Common myeloid progenitor, CD34-positive (primary cell): ENCODE results near the gene L3MBTL2.

Source experiments
- CTCF ChIA-PET: fragments of 350-600 bp; sonication (Branson Sonifier 250); formaldehyde crosslinking; loops from one replicate; lab custom pipeline; 2021; ENCODE audit warnings: antibody characterized with exemption; lab: Charles Lee
- POLR2A ChIA-PET: fragments of 350-600 bp; sonication (Branson Sonifier 250); formaldehyde crosslinking; loops from one replicate; lab custom pipeline; 2021; ENCODE audit warnings: antibody characterized with exemption; lab: Charles Lee
- DNase-seq, 3 donors: peaks; one replicate each; pipeline versions ENCODE4 v3.0.0 to v3.0.0-alpha.2; 2013
- H3K27ac ChIP-seq, 2 experiments: 1 replicate in 1 of 2; 2 replicates in 1 of 2; pipeline ENCODE4 v1.7.0; 2013; ENCODE audit warnings: inconsistent platforms in 2 of 2, low read length in 2 of 2, mild to moderate bottlenecking in 2 of 2, low read depth in 1 of 2, moderate library complexity in 1 of 2; ENCODE audit not compliant: severe bottlenecking in 2 of 2, insufficient read depth in 1 of 2, poor library complexity in 1 of 2
- H3K27me3 ChIP-seq, 5 experiments: replicated peaks in 2 of 5; 1 replicate in 3 of 5; 2 replicates in 2 of 5; pipeline versions ENCODE4 v1.6.1 to v1.7.0; 2013; ENCODE audit warnings: low read length in 4 of 5, mild to moderate bottlenecking in 2 of 5, moderate library complexity in 2 of 5, inconsistent platforms in 1 of 5; ENCODE audit not compliant: insufficient read depth in 5 of 5, control insufficient read depth in 4 of 5
- H3K36me3 ChIP-seq, 4 experiments: 1 replicate in 2 of 4; 2 replicates in 2 of 4; pipeline versions ENCODE4 v1.6.1 to v1.7.0; 2013; ENCODE audit warnings: low read length in 3 of 4, control low read depth in 1 of 4, mild to moderate bottlenecking in 1 of 4; ENCODE audit not compliant: control insufficient read depth in 4 of 4, insufficient read depth in 4 of 4
- H3K4me1 ChIP-seq, 4 experiments: 1 replicate in 3 of 4; 2 replicates in 1 of 4; pipeline versions ENCODE4 v1.6.1 to v1.7.1; 2013; ENCODE audit warnings: low read length in 3 of 4, mild to moderate bottlenecking in 3 of 4, control low read depth in 1 of 4, inconsistent platforms in 1 of 4, moderate library complexity in 1 of 4; ENCODE audit not compliant: control insufficient read depth in 4 of 4, insufficient read depth in 4 of 4; ENCODE audit errors: control extremely low read depth in 1 of 4
- H3K4me3 ChIP-seq, 7 experiments: 1 replicate in 4 of 7; 2 replicates in 3 of 7; pipeline versions ENCODE4 v1.5.1 to v1.7.0; 2013; ENCODE audit warnings: mild to moderate bottlenecking in 7 of 7, low read length in 6 of 7, moderate library complexity in 6 of 7, inconsistent platforms in 2 of 7, low read depth in 2 of 7, control low read depth in 1 of 7; ENCODE audit not compliant: insufficient read depth in 4 of 7, control insufficient read depth in 1 of 7; ENCODE audit errors: extremely low read depth in 1 of 7
- H3K9me3 ChIP-seq, 5 experiments: 1 replicate in 4 of 5; 2 replicates in 1 of 5; pipeline versions ENCODE4 v1.6.1 to v1.7.1; 2013; ENCODE audit warnings: low read length in 4 of 5, mild to moderate bottlenecking in 2 of 5, inconsistent platforms in 1 of 5, low read depth in 1 of 5, moderate library complexity in 1 of 5; ENCODE audit not compliant: control insufficient read depth in 4 of 5, insufficient read depth in 2 of 5; ENCODE audit errors: control extremely low read depth in 1 of 5
- WGBS: methylation state at CpG from one replicate; pipeline ENCODE4 v1.1.5; 2013; ENCODE audit not compliant: insufficient coverage; 5-methylcytosine and 5-hydroxymethylcytosine counted together

L3MBTL2 gene

DNA sequence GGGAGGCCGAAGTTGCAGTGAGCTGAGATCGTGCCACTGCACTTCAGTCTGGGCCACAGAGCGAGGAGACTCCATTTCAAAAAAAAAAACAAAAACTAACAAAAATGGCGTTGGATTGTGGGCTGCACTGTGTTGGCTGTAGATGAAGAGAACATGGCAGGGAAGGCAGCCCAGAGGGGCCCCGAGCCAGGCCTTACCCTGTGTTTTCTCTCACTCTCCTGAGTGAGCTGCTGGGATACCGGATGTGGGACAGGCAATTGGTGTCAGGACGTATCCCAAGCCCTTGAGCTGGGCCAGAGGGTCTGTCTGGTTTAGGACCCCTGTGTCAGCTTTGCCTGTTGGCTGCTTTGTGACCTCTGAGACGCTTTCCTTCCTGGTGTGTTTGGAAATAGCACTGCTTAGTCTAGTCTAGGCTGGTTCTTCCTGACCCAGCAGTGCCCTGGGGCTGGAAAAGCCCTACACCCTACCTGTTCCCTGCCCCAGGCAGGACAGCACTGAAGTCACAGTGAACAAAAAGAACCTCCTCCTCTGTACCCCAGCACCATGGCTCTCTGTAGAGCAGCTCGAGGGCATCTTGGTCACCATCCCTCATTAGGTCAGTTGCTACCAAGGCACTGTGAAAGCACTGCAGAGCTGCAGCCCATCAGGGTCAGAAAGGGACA lies 17.9 kb downstream of the L3MBTL2 start:
- H3K27ac ChIP-seq, result no peak overlapping the region
- ChIA-PET CTCF (interaction anchor here (0.6 to 1.4 kb wide), 2 partner anchors 9 to 41 kb away, joined by 3 read pairs; no protein-coding TSS in a partner anchor), POLR2A (no interaction called here)
- no peaks in the 10 kb centered on the region for H3K27me3 ChIP-seq
- 96% methylated on average over 6 of the region's 9 CpGs for WGBS
- no peak for DNase-seq
- H3K9me3 ChIP-seq, result no peaks in the 10 kb centered on the region
- H3K4me3 ChIP-seq, result no peak overlapping the region
- peaks cover 16 to 71% (median 54%) of the 10 kb centered on the region in 4 experiments for H3K36me3 ChIP-seq
- peaks cover 0 to 5% (median 1%) of the 10 kb centered on the region in 4 experiments for H3K4me1 ChIP-seq

DNA sequence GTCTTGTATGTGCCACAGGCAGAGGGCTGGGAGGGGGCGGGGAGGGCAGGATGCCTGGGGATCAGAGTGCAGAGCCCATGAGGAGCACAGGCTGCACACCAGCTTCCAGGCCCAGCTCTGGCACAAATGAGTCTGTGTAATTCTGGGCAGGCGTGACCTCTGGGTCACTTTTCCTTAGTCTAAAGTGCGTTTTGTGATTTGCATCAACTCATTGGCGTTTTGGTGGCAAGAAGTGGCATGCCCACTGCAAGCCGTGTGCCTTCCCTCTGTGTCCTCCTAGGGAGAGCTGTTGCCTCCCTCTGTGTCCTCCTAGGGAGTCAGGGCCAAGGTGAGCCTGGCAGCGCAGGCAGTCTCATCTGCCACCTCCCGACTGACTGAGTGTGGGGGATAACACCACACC lies 18.4 kb downstream of the L3MBTL2 start:
- no peaks in the 10 kb centered on the region for H3K4me1 ChIP-seq
- ChIA-PET POLR2A (no interaction called here), CTCF (interaction anchor here (1.4 kb wide), 1 partner anchor 42 kb away, joined by 3 read pairs; no protein-coding TSS in a partner anchor)
- H3K27ac ChIP-seq, result no peak overlapping the region
- H3K9me3 ChIP-seq, result no peaks in the 10 kb centered on the region
- H3K4me3 ChIP-seq, result no peak overlapping the region
- no peak for DNase-seq
- H3K36me3 ChIP-seq, result peaks cover 16 to 74% (median 57%) of the 10 kb centered on the region in 4 experiments
- H3K27me3 ChIP-seq, result no peaks in the 10 kb centered on the region
- WGBS, result 98% methylated on average over 5 of the region's 7 CpGs

DNA sequence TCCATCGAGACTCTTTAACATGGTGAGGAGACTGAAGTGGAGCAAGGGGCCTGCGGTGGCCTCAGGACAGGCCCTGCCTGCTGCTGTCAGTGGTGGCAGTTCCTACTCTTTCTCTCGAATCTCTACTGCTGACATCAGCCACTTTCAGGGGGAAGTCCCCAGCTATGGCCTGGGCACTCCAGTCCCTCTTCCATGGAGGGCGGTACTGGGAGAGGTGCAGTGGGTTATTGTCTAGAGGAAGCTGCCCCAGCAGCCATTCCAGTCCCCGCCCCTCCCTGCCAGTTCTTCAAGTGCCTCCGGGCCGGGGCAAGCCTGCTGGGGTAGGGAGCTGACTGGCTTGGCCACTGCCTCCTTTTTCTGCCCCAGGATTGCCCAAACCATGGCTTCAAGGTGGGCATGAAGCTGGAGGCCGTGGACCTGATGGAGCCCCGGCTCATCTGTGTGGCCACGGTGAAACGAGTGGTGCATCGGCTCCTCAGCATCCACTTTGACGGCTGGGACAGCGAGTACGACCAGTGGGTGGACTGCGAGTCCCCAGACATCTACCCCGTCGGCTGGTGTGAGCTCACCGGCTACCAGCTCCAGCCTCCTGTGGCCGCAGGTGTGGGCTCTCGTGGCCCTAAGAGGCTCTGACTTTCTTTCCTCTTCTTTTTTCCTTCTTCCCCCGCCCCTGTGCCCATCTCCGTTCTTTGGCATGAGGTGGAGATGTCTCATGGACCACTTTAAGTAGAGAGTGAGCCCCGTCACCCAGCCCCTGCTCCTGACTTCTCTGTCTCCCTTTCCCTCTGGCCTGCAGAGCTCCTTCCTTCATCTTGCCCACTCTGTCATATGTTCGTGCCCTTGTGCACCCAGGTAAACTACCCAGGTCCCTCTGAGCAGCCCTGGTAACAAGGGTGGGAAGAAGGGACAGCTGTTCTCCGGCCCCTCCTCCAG lies 21.9 kb downstream of the L3MBTL2 start:
- peaks cover 0 to 24% (median 9%) of the 10 kb centered on the region in 4 experiments for H3K4me1 ChIP-seq
- CTCF ChIA-PET, result interaction anchor here (1.0 to 1.7 kb wide), 3 partner anchors 10 to 28 kb away, joined by 3 to 12 read pairs (median 4); no protein-coding TSS in a partner anchor
- POLR2A ChIA-PET, result interaction anchor here (0.5 kb wide), 1 partner anchor 320 kb away, joined by 3 read pairs; no protein-coding TSS in a partner anchor
- H3K4me3 ChIP-seq, result no peak overlapping the region
- 95% methylated on average over 18 of the region's 26 CpGs for WGBS
- H3K9me3 ChIP-seq, result no peaks in the 10 kb centered on the region
- H3K36me3 ChIP-seq, result peaks cover 12 to 77% (median 49%) of the 10 kb centered on the region in 4 experiments
- no peak for DNase-seq
- H3K27ac ChIP-seq, result peak overlapping the region in 1 of 2 experiments; percentile 25
- no peaks in the 10 kb centered on the region for H3K27me3 ChIP-seq

DNA sequence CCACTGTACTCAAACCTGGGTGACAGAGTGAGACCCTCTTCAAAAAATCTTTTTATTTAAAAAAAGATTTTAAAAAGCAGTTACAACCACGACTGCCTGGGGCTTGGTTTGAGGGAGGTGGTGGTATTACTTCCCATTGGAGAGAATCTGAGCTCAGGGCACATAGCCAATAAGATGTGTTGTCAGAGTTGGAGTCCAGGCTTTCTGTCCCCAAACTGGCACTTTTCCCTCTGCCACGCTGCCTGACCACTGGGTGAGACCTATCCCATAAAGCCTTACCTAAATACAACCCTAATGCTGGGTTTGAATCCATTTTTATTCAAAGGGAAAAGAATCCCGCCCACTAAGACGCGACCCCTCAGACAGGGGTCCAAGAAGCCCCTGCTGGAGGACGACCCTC lies 24.1 kb downstream of the L3MBTL2 start:
- 93% methylated on average over 5 of the region's 6 CpGs for WGBS
- ChIA-PET POLR2A (no interaction called here), CTCF (interaction anchor here (1.0 to 1.4 kb wide), 2 partner anchors 8 to 10 kb away, joined by 3 to 4 read pairs; no protein-coding TSS in a partner anchor)
- Histone ChIP-seq H3K9me3 (no peaks in the 10 kb centered on the region), H3K27me3 (no peaks in the 10 kb centered on the region), H3K36me3 (peaks cover 8 to 59% (median 30%) of the 10 kb centered on the region in 4 experiments), H3K4me1 (peaks cover 0 to 24% (median 9%) of the 10 kb centered on the region in 4 experiments), H3K27ac (peak overlapping the region; percentile 59 to 77), H3K4me3 (no peak overlapping the region)
- no peak for DNase-seq

DNA sequence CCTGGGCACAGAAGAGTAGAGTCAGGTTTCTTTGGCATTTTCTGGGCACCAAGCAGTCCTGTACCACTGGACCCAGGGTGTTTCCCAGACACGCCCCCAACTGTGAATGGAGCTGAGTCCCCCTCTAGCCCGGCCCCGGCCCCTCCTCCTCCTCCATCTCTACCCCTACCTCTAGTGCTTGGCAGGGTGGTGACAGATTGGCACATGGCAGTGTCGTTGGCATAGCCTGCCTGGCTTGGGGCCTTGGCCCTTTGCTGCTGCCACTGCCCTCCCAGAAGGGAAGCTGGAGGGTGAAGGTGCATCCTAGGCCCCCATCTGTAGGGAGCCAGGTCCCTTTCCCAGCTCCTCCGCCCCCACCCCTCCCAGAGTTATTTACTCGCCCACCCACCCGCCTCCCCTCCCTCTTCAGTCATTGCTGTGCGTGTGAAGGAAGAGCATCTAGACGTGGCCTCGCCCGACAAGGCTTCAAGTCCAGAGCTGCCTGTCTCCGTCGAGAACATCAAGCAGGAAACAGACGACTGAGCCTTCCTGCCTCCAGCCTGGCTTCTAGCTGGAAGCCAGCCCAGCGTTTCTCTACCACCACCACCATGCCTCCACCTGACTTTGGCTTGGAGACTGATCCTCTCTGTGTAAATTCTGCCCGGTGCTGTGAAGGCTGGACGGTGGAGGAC lies 24.8 kb downstream of the L3MBTL2 start:
- Histone ChIP-seq H3K27ac (peak overlapping the region; percentile 59 to 77), H3K4me1 (peaks cover 0 to 24% (median 9%) of the 10 kb centered on the region in 4 experiments), H3K36me3 (peaks cover 8 to 53% (median 27%) of the 10 kb centered on the region in 4 experiments), H3K27me3 (no peaks in the 10 kb centered on the region), H3K9me3 (no peaks in the 10 kb centered on the region), H3K4me3 (peak overlapping the region in 1 of 7 experiments; percentile 42)
- 4% methylated on average over 9 of the region's 17 CpGs for WGBS
- peak; percentile 74 to 96 (median 93) for DNase-seq
- ChIA-PET POLR2A (interaction anchor here (0.7 kb wide), 1 partner anchor 25 kb away, joined by 5 read pairs; the partner anchor contains the start of gene L3MBTL2), CTCF (interaction anchor here (1.0 to 1.3 kb wide), 5 partner anchors 7 to 307 kb away, joined by 3 to 4 read pairs (median 3); no protein-coding TSS in a partner anchor)

DNA sequence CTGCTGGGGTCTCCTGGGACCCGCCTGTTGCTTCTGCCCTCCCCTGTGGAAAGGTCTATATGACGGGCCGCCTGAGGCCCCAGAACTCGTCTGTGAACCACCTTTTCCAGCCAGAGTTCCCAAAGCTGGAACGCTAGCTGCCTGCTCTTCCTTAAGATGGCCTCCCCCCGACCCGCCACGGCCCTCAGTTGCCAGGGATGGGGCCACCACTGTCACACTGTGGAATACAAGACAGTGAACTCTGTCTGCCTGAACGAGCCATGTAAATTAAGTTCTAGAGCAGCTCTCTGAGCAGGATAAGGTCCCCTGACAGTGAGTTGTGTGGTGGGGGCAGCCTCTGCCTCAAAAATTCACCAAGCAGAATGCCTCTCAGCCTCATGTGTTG lies 25.3 kb downstream of the L3MBTL2 start:
- CTCF ChIA-PET, result interaction anchor here (1.1 to 1.3 kb wide), 5 partner anchors 14 to 307 kb away, joined by 3 to 4 read pairs (median 3); no protein-coding TSS in a partner anchor
- POLR2A ChIA-PET, result interaction anchor here (0.7 kb wide), 1 partner anchor 25 kb away, joined by 5 read pairs; the partner anchor contains the start of gene L3MBTL2
- DNase-seq, result no peak
- Histone ChIP-seq H3K36me3 (peaks cover 5 to 48% (median 23%) of the 10 kb centered on the region in 4 experiments), H3K27ac (peak overlapping the region; percentile 59 to 77), H3K4me1 (peaks cover 0 to 28% (median 11%) of the 10 kb centered on the region in 4 experiments), H3K4me3 (peak overlapping the region in 1 of 7 experiments; percentile 42), H3K27me3 (no peaks in the 10 kb centered on the region), H3K9me3 (no peaks in the 10 kb centered on the region)
- WGBS, result 76% methylated on average over 9 of the region's 9 CpGs
